GM12874 (cell line): Measurements from ENCODE around the gene CUEDC1.

Experiments
- CTCF ChIP-seq: IDR thresholded peaks from 2 replicates; pipeline ENCODE4 v1.5.1; 2011; ENCODE audit warnings: low read depth, mild to moderate bottlenecking, control low read depth, low read length, moderate library complexity; ENCODE audit not compliant: insufficient read depth

Gene CUEDC1

GRCh38 chr17:57849163-57849873 is 105.9 kb downstream of the CUEDC1 start:
- no peak for TF ChIP-seq CTCF

GRCh38 chr17:57842280-57842679 is 112.9 kb downstream of the CUEDC1 start:
- no peak for TF ChIP-seq CTCF

- TF ChIP-seq CTCF: no peak
These were observed 115.7 kb downstream of the CUEDC1 start for GRCh38 chr17:57839571-57839923.

GRCh38 chr17:57838857-57839570 is 116.2 kb downstream of the CUEDC1 start:
- TF ChIP-seq CTCF: no peak

GRCh38 chr17:57838453-57838852 is 116.8 kb downstream of the CUEDC1 start:
- no peak for TF ChIP-seq CTCF

- no peak for TF ChIP-seq CTCF
These were observed 119.8 kb downstream of the CUEDC1 start for GRCh38 chr17:57835333-57835900.

- TF ChIP-seq CTCF: no peak
These were observed 121.0 kb downstream of the CUEDC1 start for GRCh38 chr17:57834146-57834741.
